SK-N-MC (cell line): ENCODE results near the gene CD72.

Experiments used
- EZH2 ChIP-seq: fragments of 200-600 bp; sonication (generic); IDR thresholded peaks from one replicate; pipeline ENCODE4 v1.6.1; 2017; ENCODE audit warnings: antibody characterized with exemption
- POLR2AphosphoS5 ChIP-seq: IDR thresholded peaks from 2 replicates; pipeline ENCODE4 v1.6.1; 2012; ENCODE audit warnings: mild to moderate bottlenecking, low read depth, low read length, borderline replicate concordance

GRCh38 chr9:35570709-35571504, 47.3 kb downstream of the CD72 start:
- TF ChIP-seq EZH2 (no peak), POLR2AphosphoS5 (no peak)
